C4-2B (cell line): Measurements from ENCODE around the gene FAM3A.

ENCODE experiments used
- H3K27ac ChIP-seq: fragments of 450-650 bp; 2 replicates; pipeline ENCODE4 v1.5.1; 2017
- ZFX ChIP-seq: fragments of 450-650 bp; IDR thresholded peaks from 2 replicates; pipeline ENCODE4 v1.6.1; 2017
- TF ChIP-seq, protein P1 (sequence below): fragments of 450-650 bp; conservative IDR thresholded peaks from 2 replicates; pipeline ENCODE4 v1.5.1; 2017; ENCODE audit warnings: mild to moderate bottlenecking

The FAM3A gene

GRCh38 chrX:154470434-154470833, 45.6 kb downstream of the FAM3A start:
- TF ChIP-seq ZFX, result no peak
- TF ChIP-seq, protein P1, sequence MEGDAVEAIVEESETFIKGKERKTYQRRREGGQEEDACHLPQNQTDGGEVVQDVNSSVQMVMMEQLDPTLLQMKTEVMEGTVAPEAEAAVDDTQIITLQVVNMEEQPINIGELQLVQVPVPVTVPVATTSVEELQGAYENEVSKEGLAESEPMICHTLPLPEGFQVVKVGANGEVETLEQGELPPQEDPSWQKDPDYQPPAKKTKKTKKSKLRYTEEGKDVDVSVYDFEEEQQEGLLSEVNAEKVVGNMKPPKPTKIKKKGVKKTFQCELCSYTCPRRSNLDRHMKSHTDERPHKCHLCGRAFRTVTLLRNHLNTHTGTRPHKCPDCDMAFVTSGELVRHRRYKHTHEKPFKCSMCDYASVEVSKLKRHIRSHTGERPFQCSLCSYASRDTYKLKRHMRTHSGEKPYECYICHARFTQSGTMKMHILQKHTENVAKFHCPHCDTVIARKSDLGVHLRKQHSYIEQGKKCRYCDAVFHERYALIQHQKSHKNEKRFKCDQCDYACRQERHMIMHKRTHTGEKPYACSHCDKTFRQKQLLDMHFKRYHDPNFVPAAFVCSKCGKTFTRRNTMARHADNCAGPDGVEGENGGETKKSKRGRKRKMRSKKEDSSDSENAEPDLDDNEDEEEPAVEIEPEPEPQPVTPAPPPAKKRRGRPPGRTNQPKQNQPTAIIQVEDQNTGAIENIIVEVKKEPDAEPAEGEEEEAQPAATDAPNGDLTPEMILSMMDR, result no peak
- no peak overlapping the region for H3K27ac ChIP-seq

GRCh38 chrX:154469880-154470279, 46.2 kb downstream of the FAM3A start:
- TF ChIP-seq, protein P1, result no peak
- H3K27ac ChIP-seq, result no peak overlapping the region

DNA sequence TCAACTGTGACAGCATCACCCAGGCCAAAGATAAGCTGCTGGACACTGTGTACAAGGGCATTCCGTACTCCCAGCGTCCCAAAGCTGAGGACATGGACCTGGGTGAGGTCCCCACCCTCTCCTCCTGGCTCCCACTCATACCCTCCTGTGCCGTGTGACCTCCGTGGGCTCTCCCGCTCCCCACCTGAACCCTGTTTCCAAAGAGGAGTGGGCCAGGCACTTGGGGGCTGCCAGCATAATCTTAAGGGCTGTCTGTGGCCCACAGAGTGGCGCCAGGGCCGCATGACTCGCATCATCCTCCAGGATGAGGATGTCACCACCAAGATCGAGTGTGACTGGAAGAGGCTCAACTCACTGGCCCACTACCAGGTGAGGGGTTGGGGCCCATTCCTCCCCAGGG, 46.9 kb downstream of the FAM3A start:
- TF ChIP-seq, protein P1, result no peak
- no peak for TF ChIP-seq ZFX
- H3K27ac ChIP-seq, result no peak overlapping the region

DNA sequence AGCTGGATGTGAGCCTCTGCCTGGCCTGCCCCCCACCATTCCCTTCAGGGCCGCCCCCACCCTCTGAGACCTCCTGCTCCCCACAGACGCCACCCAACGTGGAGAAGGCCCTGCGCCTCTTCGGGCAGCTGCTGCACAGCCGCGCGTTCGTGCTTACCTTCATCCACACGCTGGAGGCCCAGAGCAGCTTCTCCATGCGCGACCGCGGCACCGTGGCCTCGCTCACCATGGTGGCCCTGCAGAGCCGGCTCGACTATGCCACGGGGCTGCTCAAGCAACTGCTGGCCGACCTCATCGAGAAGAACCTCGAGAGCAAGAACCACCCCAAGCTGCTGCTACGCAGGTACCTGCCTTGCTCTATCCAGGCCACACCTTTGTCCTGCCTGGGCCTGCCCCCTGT, 47.8 kb downstream of the FAM3A start:
- TF ChIP-seq, protein P1, result no peak
- no peak for TF ChIP-seq ZFX
- no peak overlapping the region for H3K27ac ChIP-seq

- TF ChIP-seq ZFX, result no peak
- TF ChIP-seq, protein P1, result no peak
- H3K27ac ChIP-seq, result no peak overlapping the region
Observed at GRCh38 chrX:154467556-154467955, 48.5 kb downstream of the FAM3A start.

GRCh38 chrX:154466907-154467306, 49.1 kb downstream of the FAM3A start:
- no peak overlapping the region for H3K27ac ChIP-seq
- no peak for TF ChIP-seq ZFX
- TF ChIP-seq, protein P1, result no peak

- H3K27ac ChIP-seq, result no peak overlapping the region
- TF ChIP-seq ZFX, result no peak
- TF ChIP-seq, protein P1, result no peak
Observed at GRCh38 chrX:154466036-154466435, 50.0 kb downstream of the FAM3A start.
